Measurements from ENCODE around the gene TPCN2. TPM values are rescaled to one million over a fixed set of nuclear protein-coding genes. Genes with fewer than 3 reads are reported as not detected.
"Not testable (repeated sequence)": the region's sequence is repeated elsewhere in the genome, so short reads cannot be mapped to it uniquely, and the experiment has no call there.

The TPCN2 gene
- total and polyA plus RNA-seq, 2 of the 4 experiments (the other 2 are of a cell fraction): 3.4 to 8.0 TPM

DNA sequence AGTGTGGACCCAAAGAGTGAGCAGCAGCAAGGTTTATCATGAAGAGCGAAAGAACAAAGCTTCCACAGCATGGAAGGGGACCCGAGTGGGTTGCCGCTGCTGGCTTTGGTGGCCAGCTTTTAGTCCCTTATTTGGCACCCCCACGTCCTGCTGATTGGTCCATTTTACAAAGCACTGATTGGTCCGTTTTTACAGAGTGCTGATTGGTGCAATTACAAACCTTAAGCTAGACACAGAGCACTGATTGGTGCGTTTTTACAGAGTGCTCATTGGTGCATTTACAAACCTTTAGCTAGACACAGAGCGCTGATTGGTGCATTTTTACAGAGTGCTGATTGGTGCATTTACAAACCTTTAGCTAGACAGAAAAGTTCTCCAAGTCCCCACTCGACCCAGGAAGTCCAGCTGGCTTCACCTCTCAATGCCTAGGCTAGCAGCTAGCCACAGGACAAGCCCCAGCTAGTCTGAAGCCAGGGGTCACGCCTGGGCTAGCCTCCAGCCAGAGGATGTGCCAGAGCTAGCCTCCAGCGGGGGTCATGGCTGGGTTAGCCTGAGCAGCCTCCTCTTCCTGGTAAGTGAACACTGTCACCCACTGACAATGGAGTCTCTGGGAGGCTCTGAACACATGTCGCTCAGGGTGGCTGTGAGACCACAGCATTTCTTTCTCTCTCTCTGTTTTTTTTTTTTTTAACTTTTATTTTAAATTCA, 100.8 kb downstream of the TPCN2 start:
- H2AK5ac ChIP-seq (ENCODE audit: low read depth, low read length); H4K20me1 ChIP-seq (ENCODE audit: insufficient read depth, low read length); H3K23ac ChIP-seq (ENCODE audit: low read depth, low read length); H2BK5ac ChIP-seq (ENCODE audit: low read depth, low read length, poor library complexity, severe bottlenecking); H3K9me1 ChIP-seq (ENCODE audit: insufficient read depth, low read length); dilution Hi-C loops (cut with HindIII; ENCODE audit: low sequenced_read_pairs, unreplicated experiment); H3K79me1 ChIP-seq (ENCODE audit: low read depth in 1 of 2, low read length in 2 of 2); H3K56ac ChIP-seq (ENCODE audit: extremely low read depth, insufficient read depth, low read length); BruUV-seq (replicated peaks); H3K4ac ChIP-seq (ENCODE audit: low read depth, low read length); H4K91ac ChIP-seq (ENCODE audit: insufficient read depth, low read depth, low read length); POLR2A ChIA-PET (ENCODE audit: unreplicated experiment); H2AFZ ChIP-seq (replicated peaks; ENCODE audit: low read length, poor library complexity); intact Hi-C loops (cut with micrococcal nuclease); H3K36me3 ChIP-seq (ENCODE audit: control insufficient read depth, insufficient read depth, low read length); H3K14ac ChIP-seq (replicated peaks; ENCODE audit: low read depth, low read length); H3K27ac ChIP-seq (ENCODE audit: insufficient read depth, low read length); H2BK15ac ChIP-seq (ENCODE audit: low read depth, low read length); H3K4me3 ChIP-seq (ENCODE audit: insufficient read depth, low read depth, low read length); DNase-seq; H2AK9ac ChIP-seq (replicated peaks; ENCODE audit: low read depth, low read length, poor library complexity); H3K4me1 ChIP-seq (ENCODE audit: control insufficient read depth, insufficient read depth, low read length); H2BK120ac ChIP-seq (ENCODE audit: low read depth, low read length); H3K9ac ChIP-seq (ENCODE audit: low read depth, low read length); H3K4me2 ChIP-seq (ENCODE audit: low read depth, low read length); H4K5ac ChIP-seq (ENCODE audit: low read depth, low read length); H4K8ac ChIP-seq (ENCODE audit: low read depth in 2 of 2, low read length in 2 of 2); ATAC-seq (ENCODE audit: low read depth); H3K27me3 ChIP-seq (ENCODE audit: control insufficient read depth, insufficient read depth, low read length); H3K9me3 ChIP-seq (ENCODE audit: control insufficient read depth, insufficient read depth, low read length); H2BK20ac ChIP-seq (ENCODE audit: low read depth, low read length); H3K18ac ChIP-seq (ENCODE audit: low read depth, low read length); in situ Hi-C loops (cut with MboI; ENCODE audit: low sequenced_read_pairs): not testable (repeated sequence)
- 95% methylated on average over 4 of the region's 11 CpGs; no CpG with 5 or more reads in 1 of the 2 experiments for WGBS, 2 experiments (ENCODE audit: extremely low coverage in 2 of 2, insufficient read length in 1 of 2)
- CTCF ChIA-PET: interaction anchor here (0.6 kb wide), 1 partner anchor 377 kb away, joined by 3 read pairs; no protein-coding TSS in a partner anchor

Data from IMR-90 (cell line).